C4-2B (cell line): ENCODE measurements around the gene RASSF5.

Source experiments
- ZFX ChIP-seq: fragments of 450-650 bp; IDR thresholded peaks from 2 replicates; pipeline ENCODE4 v1.6.1; 2017
- TF ChIP-seq, protein P1 (sequence below): fragments of 450-650 bp; conservative IDR thresholded peaks from 2 replicates; pipeline ENCODE4 v1.5.1; 2017; ENCODE audit warnings: mild to moderate bottlenecking

DNA sequence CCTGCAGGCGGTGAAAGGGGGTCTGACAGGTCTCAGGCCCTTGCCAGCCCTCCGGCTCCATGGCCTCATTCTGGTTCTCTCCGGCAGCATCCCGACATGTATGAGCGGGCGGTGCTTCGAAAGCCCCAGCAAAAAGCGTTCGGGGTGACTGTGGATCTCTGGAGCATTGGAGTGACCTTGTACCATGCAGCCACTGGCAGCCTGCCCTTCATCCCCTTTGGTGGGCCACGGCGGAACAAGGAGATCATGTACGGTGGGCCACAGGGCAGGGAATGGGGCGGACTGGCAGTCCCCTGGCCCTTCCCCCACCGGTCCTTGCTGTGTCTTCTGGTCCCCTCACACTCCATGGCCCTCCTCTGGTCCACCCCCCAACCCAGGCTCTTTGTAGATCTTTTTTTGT lies 30.7 kb upstream of the RASSF5 start:
- TF ChIP-seq, protein P1, sequence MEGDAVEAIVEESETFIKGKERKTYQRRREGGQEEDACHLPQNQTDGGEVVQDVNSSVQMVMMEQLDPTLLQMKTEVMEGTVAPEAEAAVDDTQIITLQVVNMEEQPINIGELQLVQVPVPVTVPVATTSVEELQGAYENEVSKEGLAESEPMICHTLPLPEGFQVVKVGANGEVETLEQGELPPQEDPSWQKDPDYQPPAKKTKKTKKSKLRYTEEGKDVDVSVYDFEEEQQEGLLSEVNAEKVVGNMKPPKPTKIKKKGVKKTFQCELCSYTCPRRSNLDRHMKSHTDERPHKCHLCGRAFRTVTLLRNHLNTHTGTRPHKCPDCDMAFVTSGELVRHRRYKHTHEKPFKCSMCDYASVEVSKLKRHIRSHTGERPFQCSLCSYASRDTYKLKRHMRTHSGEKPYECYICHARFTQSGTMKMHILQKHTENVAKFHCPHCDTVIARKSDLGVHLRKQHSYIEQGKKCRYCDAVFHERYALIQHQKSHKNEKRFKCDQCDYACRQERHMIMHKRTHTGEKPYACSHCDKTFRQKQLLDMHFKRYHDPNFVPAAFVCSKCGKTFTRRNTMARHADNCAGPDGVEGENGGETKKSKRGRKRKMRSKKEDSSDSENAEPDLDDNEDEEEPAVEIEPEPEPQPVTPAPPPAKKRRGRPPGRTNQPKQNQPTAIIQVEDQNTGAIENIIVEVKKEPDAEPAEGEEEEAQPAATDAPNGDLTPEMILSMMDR: no peak
- no peak for TF ChIP-seq ZFX
